Mesothelial cell of epicardium (in vitro differentiated cells): Measurements from ENCODE around the gene RIPOR1. TPM values are rescaled to one million over a fixed set of nuclear protein-coding genes. Genes with fewer than 3 reads are reported as not detected.
"Not testable (repeated sequence)": the region's sequence is repeated elsewhere in the genome, so short reads cannot be mapped to it uniquely, and the experiment has no call there.

Experiments
- DNase-seq, 2 experiments: peaks; one replicate each; pipeline ENCODE4 v3.0.0; 2021; ENCODE audit warnings: low spot score in 2 of 2; ENCODE audit not compliant: unreplicated experiment in 2 of 2
- H3K27ac Mint-ChIP-seq: 2 replicates; pipeline ENCODE4 v1.8.0; 2021; ENCODE audit warnings: mixed read lengths
- H3K27me3 Mint-ChIP-seq: 2 replicates; pipeline ENCODE4 v1.8.0; 2021; ENCODE audit warnings: low read depth, mixed read lengths
- H3K36me3 Mint-ChIP-seq: 2 replicates; pipeline ENCODE4 v1.8.0; 2021; ENCODE audit warnings: mixed read lengths
- H3K4me1 Mint-ChIP-seq: 2 replicates; pipeline ENCODE4 v1.8.0; 2021; ENCODE audit warnings: mixed read lengths
- H3K4me3 Mint-ChIP-seq: 2 replicates; pipeline ENCODE4 v1.8.0; 2021; ENCODE audit warnings: mild to moderate bottlenecking, moderate library complexity, mixed read lengths
- H3K9me3 Mint-ChIP-seq: 2 replicates; pipeline ENCODE4 v1.8.0; 2021; ENCODE audit warnings: mixed read lengths
- CTCF ChIP-seq: fragments of 200-600 bp; sonication (generic); IDR thresholded peaks from one replicate; pipeline ENCODE4 v1.5.0; 2021; ENCODE audit warnings: antibody characterized with exemption; ENCODE audit not compliant: unreplicated experiment
- total RNA-seq: library from RNA; stranded (reverse); gene quantifications from 3 replicates; pipeline ENCODE4 v1.2.1, GENCODE V29; 2021

The RIPOR1 gene
- total RNA-seq, 1 donor from 2014 or later: 69.2 TPM

GRCh38 chr16:67483731-67484525 lies 44.7 kb upstream of the RIPOR1 start:
- H3K4me1 Mint-ChIP-seq: peaks cover 20% of the 10 kb centered on the region
- no peak for DNase-seq
- TF ChIP-seq CTCF: no peak
- H3K4me3 Mint-ChIP-seq: no peak overlapping the region
- H3K9me3 Mint-ChIP-seq: no peaks in the 10 kb centered on the region
- H3K27me3 Mint-ChIP-seq: no peaks in the 10 kb centered on the region
- H3K36me3 Mint-ChIP-seq: peaks cover 2% of the 10 kb centered on the region
- peak overlapping the region; percentile 30 for H3K27ac Mint-ChIP-seq

- H3K27ac Mint-ChIP-seq: no peak overlapping the region
- H3K36me3 Mint-ChIP-seq: peaks cover 4% of the 10 kb centered on the region
- no peak for DNase-seq
- no peak for TF ChIP-seq CTCF
- no peak overlapping the region for H3K4me3 Mint-ChIP-seq
- no peaks in the 10 kb centered on the region for H3K27me3 Mint-ChIP-seq
- H3K4me1 Mint-ChIP-seq: peaks cover 20% of the 10 kb centered on the region
- H3K9me3 Mint-ChIP-seq: no peaks in the 10 kb centered on the region
Measured at GRCh38 chr16:67486805-67487204, 41.8 kb upstream of the RIPOR1 start.

- not testable (repeated sequence) for H3K4me3 Mint-ChIP-seq, H3K27me3 Mint-ChIP-seq, DNase-seq, H3K36me3 Mint-ChIP-seq, H3K9me3 Mint-ChIP-seq, H3K27ac Mint-ChIP-seq
- H3K4me1 Mint-ChIP-seq: peaks cover 13% of the 10 kb centered on the region
Measured at GRCh38 chr16:67487561-67487960, 41.1 kb upstream of the RIPOR1 start.

- H3K27ac Mint-ChIP-seq: peak overlapping the region; percentile 95
- DNase-seq: no peak
- no peak for TF ChIP-seq CTCF
- H3K9me3 Mint-ChIP-seq: no peaks in the 10 kb centered on the region
- no peak overlapping the region for H3K4me3 Mint-ChIP-seq
- no peaks in the 10 kb centered on the region for H3K27me3 Mint-ChIP-seq
- peaks cover 11% of the 10 kb centered on the region for H3K4me1 Mint-ChIP-seq
- peaks cover 4% of the 10 kb centered on the region for H3K36me3 Mint-ChIP-seq
Measured at GRCh38 chr16:67489401-67490083, 39.1 kb upstream of the RIPOR1 start.

GRCh38 chr16:67490335-67491096 lies 38.1 kb upstream of the RIPOR1 start:
- peaks cover 11% of the 10 kb centered on the region for H3K4me1 Mint-ChIP-seq
- H3K27me3 Mint-ChIP-seq: no peaks in the 10 kb centered on the region
- no peaks in the 10 kb centered on the region for H3K9me3 Mint-ChIP-seq
- H3K4me3 Mint-ChIP-seq: no peak overlapping the region
- peak overlapping the region; percentile 95 for H3K27ac Mint-ChIP-seq
- TF ChIP-seq CTCF: no peak
- no peak for DNase-seq
- H3K36me3 Mint-ChIP-seq: peaks cover 1% of the 10 kb centered on the region
